Esophagus muscularis mucosa (tissue), 3 donors: Measurements from ENCODE around the gene ATF6.

ENCODE experiments used
- POLR2A ChIP-seq: fragments of 450-650 bp; IDR thresholded peaks from one replicate; pipeline ENCODE4 v1.6.1; 2017; ENCODE audit warnings: antibody characterized with exemption, moderate library complexity, mild to moderate bottlenecking, low read depth
- TF ChIP-seq, protein P1 (sequence below), 3 experiments: fragments of 200-600 bp in 2 of 3; fragments of 450-650 bp in 1 of 3; sonication (generic) in 2 of 3; IDR thresholded peaks; one replicate each; pipeline ENCODE4 v1.5.1; 2017 to 2019; ENCODE audit warnings: antibody characterized with exemption in 3 of 3, mild to moderate bottlenecking in 2 of 3, moderate library complexity in 1 of 3

DNA sequence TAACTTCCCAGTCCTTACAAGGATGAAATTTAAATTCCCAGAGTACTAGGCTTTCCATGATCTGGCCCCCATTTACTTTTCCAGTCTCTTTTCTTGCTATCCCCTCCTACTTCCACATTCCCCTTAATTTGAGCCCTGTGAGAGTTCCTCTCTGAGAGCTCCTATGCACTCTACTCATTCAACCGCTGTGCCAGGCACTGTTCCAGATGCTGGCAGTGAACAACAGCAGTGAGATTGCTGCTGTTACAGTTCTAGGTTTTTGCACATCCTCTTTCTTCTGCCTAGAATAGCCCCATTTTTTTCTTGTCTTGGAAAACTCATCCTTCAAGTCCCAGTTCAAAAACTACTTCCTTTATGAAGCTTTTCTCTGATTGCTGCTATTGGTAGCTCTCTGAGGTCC, 18.8 kb downstream of the ATF6 start:
- TF ChIP-seq, protein P1, sequence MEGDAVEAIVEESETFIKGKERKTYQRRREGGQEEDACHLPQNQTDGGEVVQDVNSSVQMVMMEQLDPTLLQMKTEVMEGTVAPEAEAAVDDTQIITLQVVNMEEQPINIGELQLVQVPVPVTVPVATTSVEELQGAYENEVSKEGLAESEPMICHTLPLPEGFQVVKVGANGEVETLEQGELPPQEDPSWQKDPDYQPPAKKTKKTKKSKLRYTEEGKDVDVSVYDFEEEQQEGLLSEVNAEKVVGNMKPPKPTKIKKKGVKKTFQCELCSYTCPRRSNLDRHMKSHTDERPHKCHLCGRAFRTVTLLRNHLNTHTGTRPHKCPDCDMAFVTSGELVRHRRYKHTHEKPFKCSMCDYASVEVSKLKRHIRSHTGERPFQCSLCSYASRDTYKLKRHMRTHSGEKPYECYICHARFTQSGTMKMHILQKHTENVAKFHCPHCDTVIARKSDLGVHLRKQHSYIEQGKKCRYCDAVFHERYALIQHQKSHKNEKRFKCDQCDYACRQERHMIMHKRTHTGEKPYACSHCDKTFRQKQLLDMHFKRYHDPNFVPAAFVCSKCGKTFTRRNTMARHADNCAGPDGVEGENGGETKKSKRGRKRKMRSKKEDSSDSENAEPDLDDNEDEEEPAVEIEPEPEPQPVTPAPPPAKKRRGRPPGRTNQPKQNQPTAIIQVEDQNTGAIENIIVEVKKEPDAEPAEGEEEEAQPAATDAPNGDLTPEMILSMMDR (IDR thresholded peaks at IDR 0.05) = no peak
- no peak for TF ChIP-seq POLR2A
